ENCODE results near the gene GRIK4.

DNA sequence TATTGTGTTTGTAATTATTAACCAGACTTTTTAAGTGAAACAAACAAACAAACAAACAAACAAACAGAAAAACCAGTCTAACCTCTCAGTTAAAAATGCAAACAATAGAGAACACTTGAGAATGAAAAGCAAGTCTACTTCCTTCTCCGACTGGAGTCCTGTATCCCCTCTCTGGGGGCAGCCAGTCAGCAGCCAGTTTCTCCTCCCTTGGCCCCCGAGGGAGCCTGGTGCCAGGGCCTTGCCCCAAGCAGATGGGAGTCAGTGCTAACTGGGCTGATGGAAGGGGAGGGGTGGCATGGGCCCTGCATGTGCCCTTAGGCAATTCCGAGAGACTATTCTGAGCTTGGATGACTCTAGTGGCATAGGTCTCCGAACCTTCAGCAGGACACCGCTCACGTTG is 137.2 kb downstream of the GRIK4 start:
- TF ChIP-seq, protein P1, sequence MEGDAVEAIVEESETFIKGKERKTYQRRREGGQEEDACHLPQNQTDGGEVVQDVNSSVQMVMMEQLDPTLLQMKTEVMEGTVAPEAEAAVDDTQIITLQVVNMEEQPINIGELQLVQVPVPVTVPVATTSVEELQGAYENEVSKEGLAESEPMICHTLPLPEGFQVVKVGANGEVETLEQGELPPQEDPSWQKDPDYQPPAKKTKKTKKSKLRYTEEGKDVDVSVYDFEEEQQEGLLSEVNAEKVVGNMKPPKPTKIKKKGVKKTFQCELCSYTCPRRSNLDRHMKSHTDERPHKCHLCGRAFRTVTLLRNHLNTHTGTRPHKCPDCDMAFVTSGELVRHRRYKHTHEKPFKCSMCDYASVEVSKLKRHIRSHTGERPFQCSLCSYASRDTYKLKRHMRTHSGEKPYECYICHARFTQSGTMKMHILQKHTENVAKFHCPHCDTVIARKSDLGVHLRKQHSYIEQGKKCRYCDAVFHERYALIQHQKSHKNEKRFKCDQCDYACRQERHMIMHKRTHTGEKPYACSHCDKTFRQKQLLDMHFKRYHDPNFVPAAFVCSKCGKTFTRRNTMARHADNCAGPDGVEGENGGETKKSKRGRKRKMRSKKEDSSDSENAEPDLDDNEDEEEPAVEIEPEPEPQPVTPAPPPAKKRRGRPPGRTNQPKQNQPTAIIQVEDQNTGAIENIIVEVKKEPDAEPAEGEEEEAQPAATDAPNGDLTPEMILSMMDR (IDR thresholded peaks at IDR 0.05; ENCODE audit: insufficient read depth, low read depth, low read length) = no peak
- TF ChIP-seq EZH2 (IDR thresholded peaks at IDR 0.05; ENCODE audit: insufficient read depth, low read length) = no peak
